Measurements from ENCODE around the gene CNTN2. TPM values are rescaled to one million over a fixed set of nuclear protein-coding genes. Genes with fewer than 3 reads are reported as not detected.

Gene CNTN2
- total RNA-seq, 1 donor from 2014 or later, result not detected

- CTCF ChIA-PET, result no interaction called here
- intact Hi-C loops (cut with micrococcal nuclease), result no loop called here
- H3K4me1 Mint-ChIP-seq, result no peaks in the 10 kb centered on the region
- TF ChIP-seq CTCF (IDR thresholded peaks at IDR 0.05), result no peak
- no peak overlapping the region for H3K4me3 Mint-ChIP-seq
- H3K27ac Mint-ChIP-seq, result no peak overlapping the region
- no peaks in the 10 kb centered on the region for H3K36me3 Mint-ChIP-seq (ENCODE audit: low read depth)
- POLR2A ChIA-PET, result no interaction called here
- DNase-seq (no peak), ATAC-seq (ENCODE audit: low read depth) (no peak)
- peaks cover 62% of the 10 kb centered on the region for H3K27me3 Mint-ChIP-seq
- no peaks in the 10 kb centered on the region for H3K9me3 Mint-ChIP-seq
Observed at GRCh38 chr1:205045146-205045545, 2.1 kb downstream of the CNTN2 start.

- Mint-ChIP-seq H3K9me3 (no peaks in the 10 kb centered on the region), H3K27ac (no peak overlapping the region), H3K4me1 (no peaks in the 10 kb centered on the region), H3K36me3 (ENCODE audit: low read depth) (no peaks in the 10 kb centered on the region), H3K27me3 (peaks cover 45% of the 10 kb centered on the region), H3K4me3 (no peak overlapping the region)
- no peak for TF ChIP-seq CTCF (IDR thresholded peaks at IDR 0.05)
- intact Hi-C loops (cut with micrococcal nuclease), result no loop called here
- ChIA-PET CTCF (no interaction called here), POLR2A (no interaction called here)
- DNase-seq (no peak), ATAC-seq (ENCODE audit: low read depth) (no peak)
Observed at GRCh38 chr1:205046870-205047269, 3.9 kb downstream of the CNTN2 start.

- ChIA-PET POLR2A (no interaction called here), CTCF (no interaction called here)
- DNase-seq, result no peak
- Mint-ChIP-seq H3K27me3 (peaks cover 39% of the 10 kb centered on the region), H3K36me3 (ENCODE audit: low read depth) (no peaks in the 10 kb centered on the region), H3K27ac (no peak overlapping the region), H3K4me3 (no peak overlapping the region), H3K4me1 (no peaks in the 10 kb centered on the region), H3K9me3 (no peaks in the 10 kb centered on the region)
- ATAC-seq (ENCODE audit: low read depth), result no peak
- intact Hi-C loops (cut with micrococcal nuclease), result no loop called here
- TF ChIP-seq CTCF (IDR thresholded peaks at IDR 0.05), result no peak
Observed at GRCh38 chr1:205047764-205048231, 4.8 kb downstream of the CNTN2 start.

- Mint-ChIP-seq H3K4me3 (no peak overlapping the region), H3K9me3 (no peaks in the 10 kb centered on the region), H3K4me1 (no peaks in the 10 kb centered on the region), H3K27me3 (peaks cover 39% of the 10 kb centered on the region), H3K36me3 (ENCODE audit: low read depth) (no peaks in the 10 kb centered on the region), H3K27ac (no peak overlapping the region)
- ATAC-seq (ENCODE audit: low read depth) (no peak), DNase-seq (no peak)
- POLR2A ChIA-PET, result no interaction called here
- TF ChIP-seq CTCF (IDR thresholded peaks at IDR 0.05), result no peak
- CTCF ChIA-PET, result interaction anchor here (1.0 kb wide), 1 partner anchor 59 kb away, joined by 4 read pairs; no protein-coding TSS in a partner anchor
- intact Hi-C loops (cut with micrococcal nuclease), result no loop called here
Observed at GRCh38 chr1:205048382-205048781, 5.4 kb downstream of the CNTN2 start.

GRCh38 chr1:205049479-205049878, 6.5 kb downstream of the CNTN2 start:
- no peaks in the 10 kb centered on the region for H3K4me1 Mint-ChIP-seq
- no peak for TF ChIP-seq CTCF (IDR thresholded peaks at IDR 0.05)
- H3K36me3 Mint-ChIP-seq (ENCODE audit: low read depth), result no peaks in the 10 kb centered on the region
- H3K27ac Mint-ChIP-seq, result no peak overlapping the region
- H3K9me3 Mint-ChIP-seq, result no peaks in the 10 kb centered on the region
- H3K27me3 Mint-ChIP-seq, result peaks cover 34% of the 10 kb centered on the region
- intact Hi-C loops (cut with micrococcal nuclease), result no loop called here
- ChIA-PET POLR2A (no interaction called here), CTCF (no interaction called here)
- H3K4me3 Mint-ChIP-seq, result no peak overlapping the region
- ATAC-seq (ENCODE audit: low read depth) (no peak), DNase-seq (no peak)
